ENCODE measurements around the gene OPN3. TPM values are rescaled to one million over a fixed set of nuclear protein-coding genes. Genes with fewer than 3 reads are reported as not detected.

OPN3 gene
- total RNA-seq, 4 donors from 2014 or later = 10.9 to 20.0 (median 12.8) TPM

DNA sequence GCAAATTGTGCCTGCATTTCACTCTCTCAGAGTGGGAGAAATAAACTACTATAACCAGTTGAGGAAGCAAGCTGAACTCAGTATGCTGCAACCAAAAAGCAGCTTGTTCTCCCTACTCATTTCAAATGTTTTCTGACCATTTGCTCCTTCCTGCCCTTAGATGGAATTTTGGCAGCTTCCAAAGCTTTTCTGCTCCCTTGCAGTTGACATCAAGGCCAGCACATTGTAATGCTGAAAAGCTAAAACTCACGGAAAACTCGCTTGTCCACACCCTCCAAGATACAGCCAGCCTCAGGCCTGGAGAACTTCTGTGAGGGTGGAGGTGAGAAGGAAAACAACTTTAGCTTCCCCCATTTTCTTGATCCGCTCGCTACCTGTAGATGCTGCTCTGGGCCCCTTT lies 5.0 kb upstream of the OPN3 start:
- no peak for ATAC-seq (ENCODE audit: low FRiP score)
- TF ChIP-seq, protein P1, sequence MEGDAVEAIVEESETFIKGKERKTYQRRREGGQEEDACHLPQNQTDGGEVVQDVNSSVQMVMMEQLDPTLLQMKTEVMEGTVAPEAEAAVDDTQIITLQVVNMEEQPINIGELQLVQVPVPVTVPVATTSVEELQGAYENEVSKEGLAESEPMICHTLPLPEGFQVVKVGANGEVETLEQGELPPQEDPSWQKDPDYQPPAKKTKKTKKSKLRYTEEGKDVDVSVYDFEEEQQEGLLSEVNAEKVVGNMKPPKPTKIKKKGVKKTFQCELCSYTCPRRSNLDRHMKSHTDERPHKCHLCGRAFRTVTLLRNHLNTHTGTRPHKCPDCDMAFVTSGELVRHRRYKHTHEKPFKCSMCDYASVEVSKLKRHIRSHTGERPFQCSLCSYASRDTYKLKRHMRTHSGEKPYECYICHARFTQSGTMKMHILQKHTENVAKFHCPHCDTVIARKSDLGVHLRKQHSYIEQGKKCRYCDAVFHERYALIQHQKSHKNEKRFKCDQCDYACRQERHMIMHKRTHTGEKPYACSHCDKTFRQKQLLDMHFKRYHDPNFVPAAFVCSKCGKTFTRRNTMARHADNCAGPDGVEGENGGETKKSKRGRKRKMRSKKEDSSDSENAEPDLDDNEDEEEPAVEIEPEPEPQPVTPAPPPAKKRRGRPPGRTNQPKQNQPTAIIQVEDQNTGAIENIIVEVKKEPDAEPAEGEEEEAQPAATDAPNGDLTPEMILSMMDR (IDR thresholded peaks at IDR 0.05) = no peak
- no peak for DNase-seq (ENCODE audit: low spot score)

DNA sequence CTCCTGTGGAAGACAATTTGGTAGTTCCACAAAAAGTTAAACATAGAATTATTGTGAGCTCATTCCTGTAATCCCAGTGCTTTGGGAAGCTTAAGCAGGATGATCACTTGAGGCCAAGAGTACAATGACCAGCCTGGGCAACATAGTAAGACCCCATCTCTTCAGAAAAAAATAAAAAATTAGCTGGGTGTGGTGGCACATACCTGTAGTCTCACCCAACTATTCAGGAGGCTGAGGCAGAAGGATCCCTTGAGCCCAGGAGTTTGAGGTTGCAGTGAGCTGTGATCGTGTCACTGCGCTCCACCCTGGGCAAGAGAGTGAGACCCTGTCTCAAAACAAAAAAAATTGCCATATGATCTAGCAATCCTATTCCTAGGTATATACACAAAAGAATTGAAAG lies 4.1 kb upstream of the OPN3 start:
- ATAC-seq (ENCODE audit: low FRiP score) = no peak
- TF ChIP-seq, protein P1 (IDR thresholded peaks at IDR 0.05) = no peak
- no peak for DNase-seq (ENCODE audit: low spot score)

DNA sequence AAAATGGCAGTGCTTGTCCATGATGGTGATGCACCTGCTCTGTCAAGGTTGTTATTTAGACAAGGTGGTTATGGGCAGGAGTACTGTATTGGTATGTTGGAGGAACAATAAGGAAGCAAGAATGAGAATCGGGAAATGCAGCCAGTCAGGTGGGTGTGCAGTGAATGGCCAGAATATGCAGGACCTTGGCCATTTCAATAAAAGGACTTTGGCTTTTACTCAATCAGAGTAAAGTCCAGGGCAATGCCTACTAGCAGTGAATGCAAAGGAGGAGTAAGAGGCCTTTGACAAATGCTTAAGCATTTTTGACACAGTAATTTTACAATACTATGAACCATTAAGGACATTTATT lies 2.4 kb upstream of the OPN3 start:
- DNase-seq (ENCODE audit: low spot score) = no peak
- ATAC-seq (ENCODE audit: low FRiP score) = no peak
- TF ChIP-seq, protein P1 (IDR thresholded peaks at IDR 0.05) = no peak

DNA sequence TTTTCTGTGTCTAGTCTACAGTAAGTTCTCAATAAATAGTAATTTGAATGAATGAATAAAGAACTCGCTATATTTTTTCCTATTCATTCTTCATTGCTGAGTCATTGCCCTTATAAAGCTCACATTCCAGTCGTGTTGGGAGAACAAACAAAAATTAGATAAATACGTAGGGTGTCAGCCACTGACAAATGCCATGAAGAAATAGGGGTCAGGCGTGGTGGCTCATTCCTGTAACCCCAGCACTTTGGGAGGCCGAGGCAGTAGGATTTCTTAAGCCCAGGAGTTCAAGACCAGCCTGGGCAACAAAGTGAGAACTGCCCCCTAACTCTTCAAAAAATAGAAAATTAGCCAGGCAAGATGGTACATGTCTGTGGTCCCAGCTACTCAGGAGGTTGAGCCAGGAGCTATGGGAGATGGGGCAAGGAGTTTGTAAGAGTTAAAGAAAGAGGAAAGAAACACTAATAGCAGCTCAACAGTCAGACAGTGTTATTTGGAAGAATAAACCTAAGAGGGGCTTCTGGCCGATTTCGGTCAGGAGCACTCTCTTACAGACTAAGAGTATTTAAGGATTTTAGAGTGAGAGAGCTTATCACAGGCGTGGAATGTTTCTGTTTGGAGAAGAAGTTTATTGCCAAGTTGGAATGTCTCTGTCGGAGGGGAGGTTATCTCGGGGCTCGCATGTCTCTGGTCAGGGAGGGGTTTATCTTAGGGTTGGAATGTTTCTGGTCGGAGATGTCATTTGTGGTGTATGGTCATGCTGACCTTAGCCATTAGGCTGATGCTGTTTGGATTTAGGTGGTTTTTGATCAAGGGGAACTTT lies 1.8 kb upstream of the OPN3 start:
- no peak for ATAC-seq (ENCODE audit: low FRiP score)
- DNase-seq (ENCODE audit: low spot score) = no peak
- TF ChIP-seq, protein P1 (IDR thresholded peaks at IDR 0.05) = no peak

DNA sequence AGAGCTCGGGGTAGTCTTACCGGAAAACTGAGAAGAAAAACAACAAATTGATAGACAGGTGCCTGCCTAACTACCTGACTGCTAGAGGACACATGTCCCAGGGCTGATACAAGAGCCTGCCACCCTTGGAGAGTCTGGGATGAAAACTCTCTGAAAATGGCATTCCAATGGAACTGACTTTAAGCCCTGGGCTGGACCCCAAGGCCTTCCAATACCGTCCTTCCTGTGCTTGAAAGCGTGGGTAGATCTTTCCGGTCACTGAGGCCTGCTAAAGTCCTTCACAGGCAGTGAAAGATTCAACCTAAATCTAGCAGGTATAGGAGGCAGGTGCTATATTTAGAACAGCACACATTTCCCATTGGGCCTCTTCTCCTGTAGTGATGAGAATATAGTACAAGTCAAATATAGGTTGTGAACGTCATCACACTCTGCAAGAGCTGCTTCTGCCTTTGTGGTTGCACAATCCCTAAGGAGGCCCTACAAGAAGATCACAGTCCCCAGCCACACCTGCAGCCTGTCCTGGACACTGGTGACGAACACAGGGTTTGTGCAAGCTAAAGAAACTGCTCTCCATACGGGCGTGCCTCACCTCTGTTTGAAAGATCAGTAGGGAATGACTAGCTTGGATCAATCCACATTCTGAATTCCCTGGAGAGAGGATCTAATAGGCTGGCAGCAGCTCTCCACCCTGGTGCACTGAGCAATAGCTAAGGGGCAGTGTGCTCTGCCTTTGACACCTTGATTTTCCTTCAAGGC lies 876 bp upstream of the OPN3 start:
- TF ChIP-seq, protein P1 (IDR thresholded peaks at IDR 0.05) = no peak
- DNase-seq (ENCODE audit: low spot score) (no peak), ATAC-seq (ENCODE audit: low FRiP score) (no peak)

DNA sequence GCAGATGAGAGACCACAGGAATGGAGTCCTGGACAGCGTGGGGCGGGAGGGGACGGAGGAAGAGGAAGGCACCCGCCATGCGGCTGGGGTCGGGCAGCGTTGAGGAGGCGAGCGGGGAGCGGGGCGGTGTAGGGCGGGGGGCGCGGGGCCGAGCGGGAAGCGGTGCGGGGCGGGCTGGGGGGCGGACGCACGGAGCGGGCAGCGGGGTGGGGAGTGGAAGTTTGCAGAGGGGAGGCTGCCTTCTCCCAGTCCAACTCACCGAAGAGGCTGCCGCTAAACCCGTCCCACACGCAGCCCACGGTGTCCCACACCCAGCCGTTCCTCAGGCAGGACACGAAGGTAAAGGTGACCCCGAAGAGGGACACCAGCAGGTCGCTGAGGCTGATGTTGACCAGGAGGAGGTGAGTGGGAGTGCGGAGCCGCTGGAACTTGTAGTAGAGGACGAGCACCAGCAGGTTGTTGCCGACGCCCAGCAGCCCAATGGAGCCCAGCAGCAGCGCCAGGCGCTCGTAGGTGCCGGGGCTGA lies 483 bp downstream of the OPN3 start:
- no peak for DNase-seq (ENCODE audit: low spot score)
- TF ChIP-seq, protein P1 (IDR thresholded peaks at IDR 0.05) = no peak
- peak; percentile 45 for ATAC-seq (ENCODE audit: low FRiP score)

All from omental fat pad (tissue), 4 donors.